Skeletal muscle satellite cell (primary cell): ENCODE measurements around the gene SAMD11.
A peak's percentile ranks its signal among the peaks of the same experiment; 100 is the strongest.

Experiments
- H3K27me3 ChIP-seq: 2 replicates; pipeline ENCODE4 v1.7.0; 2013; ENCODE audit warnings: low read length; ENCODE audit not compliant: control insufficient read depth, insufficient read depth
- H3K36me3 ChIP-seq: 2 replicates; pipeline ENCODE4 v1.7.0; 2013; ENCODE audit warnings: mild to moderate bottlenecking, control low read depth, low read length; ENCODE audit not compliant: insufficient read depth
- H3K4me1 ChIP-seq: 2 replicates; pipeline ENCODE4 v1.7.0; 2013; ENCODE audit warnings: low read length; ENCODE audit not compliant: control insufficient read depth, insufficient read depth
- H3K4me2 ChIP-seq: 2 replicates; pipeline ENCODE4 v1.7.0; 2013; ENCODE audit warnings: mild to moderate bottlenecking, low read length
- H3K4me3 ChIP-seq: 2 replicates; pipeline ENCODE4 v1.7.0; 2013; ENCODE audit warnings: low read length
- H3K9ac ChIP-seq: 2 replicates; pipeline ENCODE4 v1.7.0; 2013; ENCODE audit warnings: mild to moderate bottlenecking, low read depth, low read length, moderate library complexity
- H3K9me3 ChIP-seq: replicated peaks from 2 replicates; pipeline ENCODE4 v1.7.0; 2013; ENCODE audit warnings: mild to moderate bottlenecking, control low read depth, low read length

Gene SAMD11

GRCh38 chr1:914131-914890, 9.4 kb upstream of the SAMD11 start:
- Histone ChIP-seq H3K4me2 (no peak overlapping the region), H3K27me3 (peaks cover 45% of the 10 kb centered on the region)

GRCh38 chr1:914891-915280, 8.8 kb upstream of the SAMD11 start:
- Histone ChIP-seq H3K9ac (no peak overlapping the region), H3K4me2 (no peak overlapping the region), H3K9me3 (no peaks in the 10 kb centered on the region), H3K4me3 (no peak overlapping the region), H3K27me3 (peaks cover 51% of the 10 kb centered on the region), H3K36me3 (no peaks in the 10 kb centered on the region), H3K4me1 (peaks cover 29% of the 10 kb centered on the region)

More at GRCh38 chr1:914131-914890, 9.4 kb upstream of the SAMD11 start:
- H3K9me3 ChIP-seq = no peaks in the 10 kb centered on the region
- no peaks in the 10 kb centered on the region for H3K36me3 ChIP-seq
- no peak overlapping the region for H3K4me3 ChIP-seq
- H3K4me1 ChIP-seq = peaks cover 29% of the 10 kb centered on the region
- no peak overlapping the region for H3K9ac ChIP-seq

GRCh38 chr1:915295-916172, 8.2 kb upstream of the SAMD11 start:
- H3K27me3 ChIP-seq = peaks cover 54% of the 10 kb centered on the region

GRCh38 chr1:916173-917075, 7.3 kb upstream of the SAMD11 start:
- H3K9ac ChIP-seq = no peak overlapping the region

More at GRCh38 chr1:915295-916172, 8.2 kb upstream of the SAMD11 start:
- no peak overlapping the region for H3K9ac ChIP-seq
- H3K4me2 ChIP-seq = no peak overlapping the region
- H3K4me1 ChIP-seq = peaks cover 27% of the 10 kb centered on the region
- no peaks in the 10 kb centered on the region for H3K36me3 ChIP-seq
- H3K4me3 ChIP-seq = no peak overlapping the region
- no peaks in the 10 kb centered on the region for H3K9me3 ChIP-seq

GRCh38 chr1:917076-917459, 6.7 kb upstream of the SAMD11 start:
- Histone ChIP-seq H3K36me3 (no peaks in the 10 kb centered on the region), H3K4me1 (peaks cover 29% of the 10 kb centered on the region), H3K4me2 (peak overlapping the region; percentile 42), H3K9ac (no peak overlapping the region), H3K9me3 (no peaks in the 10 kb centered on the region), H3K27me3 (peaks cover 54% of the 10 kb centered on the region), H3K4me3 (no peak overlapping the region)

More at GRCh38 chr1:916173-917075, 7.3 kb upstream of the SAMD11 start:
- H3K4me1 ChIP-seq = peaks cover 27% of the 10 kb centered on the region
- peaks cover 54% of the 10 kb centered on the region for H3K27me3 ChIP-seq
- H3K4me2 ChIP-seq = peak overlapping the region; percentile 42
- no peak overlapping the region for H3K4me3 ChIP-seq
- H3K36me3 ChIP-seq = no peaks in the 10 kb centered on the region
- no peaks in the 10 kb centered on the region for H3K9me3 ChIP-seq

GRCh38 chr1:917466-918091, 6.1 kb upstream of the SAMD11 start:
- Histone ChIP-seq H3K27me3 (peaks cover 54% of the 10 kb centered on the region), H3K4me2 (no peak overlapping the region), H3K36me3 (no peaks in the 10 kb centered on the region), H3K9me3 (no peaks in the 10 kb centered on the region), H3K4me3 (no peak overlapping the region), H3K9ac (no peak overlapping the region), H3K4me1 (peaks cover 29% of the 10 kb centered on the region)

- Histone ChIP-seq H3K9ac (no peak overlapping the region), H3K27me3 (peaks cover 50% of the 10 kb centered on the region), H3K4me2 (no peak overlapping the region), H3K4me3 (no peak overlapping the region), H3K9me3 (no peaks in the 10 kb centered on the region), H3K36me3 (no peaks in the 10 kb centered on the region), H3K4me1 (peaks cover 36% of the 10 kb centered on the region)
Observed at GRCh38 chr1:918353-918752, 5.4 kb upstream of the SAMD11 start.

GRCh38 chr1:918843-919242, 4.9 kb upstream of the SAMD11 start:
- Histone ChIP-seq H3K36me3 (no peaks in the 10 kb centered on the region), H3K9ac (no peak overlapping the region), H3K4me2 (no peak overlapping the region), H3K9me3 (no peaks in the 10 kb centered on the region), H3K4me3 (no peak overlapping the region), H3K4me1 (peaks cover 38% of the 10 kb centered on the region), H3K27me3 (peaks cover 46% of the 10 kb centered on the region)

GRCh38 chr1:919271-919872, 4.4 kb upstream of the SAMD11 start:
- Histone ChIP-seq H3K9me3 (no peaks in the 10 kb centered on the region), H3K9ac (no peak overlapping the region), H3K4me3 (no peak overlapping the region), H3K27me3 (peaks cover 41% of the 10 kb centered on the region), H3K36me3 (no peaks in the 10 kb centered on the region), H3K4me1 (peaks cover 38% of the 10 kb centered on the region), H3K4me2 (no peak overlapping the region)

GRCh38 chr1:920010-920409, 3.7 kb upstream of the SAMD11 start:
- Histone ChIP-seq H3K4me1 (peaks cover 38% of the 10 kb centered on the region), H3K4me2 (no peak overlapping the region), H3K9ac (no peak overlapping the region), H3K27me3 (peaks cover 37% of the 10 kb centered on the region), H3K4me3 (no peak overlapping the region), H3K9me3 (no peaks in the 10 kb centered on the region), H3K36me3 (no peaks in the 10 kb centered on the region)
